Rectal smooth muscle tissue (tissue), 1 donor: ENCODE measurements around the gene SMAD6.
"Not testable (repeated sequence)": the region's sequence is repeated elsewhere in the genome, so short reads cannot be mapped to it uniquely, and the experiment has no call there.

Experiments
- H3K27ac ChIP-seq: one replicate; pipeline ENCODE4 v1.7.0; 2013; ENCODE audit warnings: low read depth, low read length, inconsistent platforms
- H3K27me3 ChIP-seq: one replicate; pipeline ENCODE4 v1.7.0; 2013; ENCODE audit warnings: low read length; ENCODE audit not compliant: control insufficient read depth, insufficient read depth
- H3K36me3 ChIP-seq: one replicate; pipeline ENCODE4 v1.7.0; 2013; ENCODE audit warnings: low read length; ENCODE audit not compliant: control insufficient read depth, insufficient read depth
- H3K4me1 ChIP-seq: one replicate; pipeline ENCODE4 v1.7.0; 2013; ENCODE audit warnings: low read length; ENCODE audit not compliant: control insufficient read depth, insufficient read depth
- H3K4me3 ChIP-seq: one replicate; pipeline ENCODE4 v1.7.0; 2013; ENCODE audit warnings: low read length
- H3K9ac ChIP-seq: one replicate; pipeline ENCODE4 v1.7.0; 2013; ENCODE audit warnings: low read length

The SMAD6 gene

GRCh38 chr15:66822576-66822975, 120.5 kb downstream of the SMAD6 start:
- Histone ChIP-seq H3K27ac (no peak overlapping the region), H3K4me1 (no peaks in the 10 kb centered on the region), H3K27me3 (no peaks in the 10 kb centered on the region), H3K4me3 (no peak overlapping the region), H3K9ac (no peak overlapping the region), H3K36me3 (no peaks in the 10 kb centered on the region)

GRCh38 chr15:66823601-66824000, 121.6 kb downstream of the SMAD6 start:
- no peaks in the 10 kb centered on the region for H3K27me3 ChIP-seq
- no peak overlapping the region for H3K4me3 ChIP-seq
- no peak overlapping the region for H3K9ac ChIP-seq
- H3K4me1 ChIP-seq, result no peaks in the 10 kb centered on the region
- H3K27ac ChIP-seq, result no peak overlapping the region
- no peaks in the 10 kb centered on the region for H3K36me3 ChIP-seq

- no peak overlapping the region for H3K27ac ChIP-seq
- H3K27me3 ChIP-seq, result no peaks in the 10 kb centered on the region
- no peak overlapping the region for H3K4me3 ChIP-seq
- no peak overlapping the region for H3K9ac ChIP-seq
- H3K4me1 ChIP-seq, result no peaks in the 10 kb centered on the region
- H3K36me3 ChIP-seq, result no peaks in the 10 kb centered on the region
Observed at GRCh38 chr15:66824424-66824823, 122.4 kb downstream of the SMAD6 start.

- H3K4me1 ChIP-seq, result no peaks in the 10 kb centered on the region
- no peak overlapping the region for H3K27ac ChIP-seq
- no peak overlapping the region for H3K9ac ChIP-seq
- H3K4me3 ChIP-seq, result no peak overlapping the region
- no peaks in the 10 kb centered on the region for H3K36me3 ChIP-seq
- no peaks in the 10 kb centered on the region for H3K27me3 ChIP-seq
Observed at GRCh38 chr15:66825139-66825538, 123.1 kb downstream of the SMAD6 start.

- Histone ChIP-seq H3K27ac (no peak overlapping the region), H3K27me3 (no peaks in the 10 kb centered on the region), H3K36me3 (no peaks in the 10 kb centered on the region), H3K4me3 (no peak overlapping the region), H3K4me1 (no peaks in the 10 kb centered on the region), H3K9ac (no peak overlapping the region)
Observed at GRCh38 chr15:66825731-66826130, 123.7 kb downstream of the SMAD6 start.

GRCh38 chr15:66826507-66826906, 124.5 kb downstream of the SMAD6 start:
- Histone ChIP-seq H3K27ac (no peak overlapping the region), H3K36me3 (no peaks in the 10 kb centered on the region), H3K4me3 (no peak overlapping the region), H3K9ac (no peak overlapping the region), H3K27me3 (peaks cover 2% of the 10 kb centered on the region), H3K4me1 (no peaks in the 10 kb centered on the region)

- H3K9ac ChIP-seq, result no peak overlapping the region
- H3K27me3 ChIP-seq, result peaks cover 3% of the 10 kb centered on the region
- H3K27ac ChIP-seq, result no peak overlapping the region
- H3K4me1 ChIP-seq, result no peaks in the 10 kb centered on the region
- no peaks in the 10 kb centered on the region for H3K36me3 ChIP-seq
- H3K4me3 ChIP-seq, result no peak overlapping the region
Observed at GRCh38 chr15:66827039-66827697, 125.1 kb downstream of the SMAD6 start.

- no peaks in the 10 kb centered on the region for H3K36me3 ChIP-seq
- no peak overlapping the region for H3K9ac ChIP-seq
- no peaks in the 10 kb centered on the region for H3K4me1 ChIP-seq
Observed at GRCh38 chr15:66827698-66828055, 125.6 kb downstream of the SMAD6 start.

GRCh38 chr15:66828817-66829541, 126.9 kb downstream of the SMAD6 start:
- not testable (repeated sequence) for H3K27ac ChIP-seq, H3K36me3 ChIP-seq

More at GRCh38 chr15:66827698-66828055, 125.6 kb downstream of the SMAD6 start:
- Histone ChIP-seq H3K27me3 (peaks cover 3% of the 10 kb centered on the region), H3K4me3 (no peak overlapping the region), H3K27ac (no peak overlapping the region)

GRCh38 chr15:66829551-66830121, 127.6 kb downstream of the SMAD6 start:
- no peak overlapping the region for H3K9ac ChIP-seq
- H3K27ac ChIP-seq, result no peak overlapping the region
- H3K36me3 ChIP-seq, result no peaks in the 10 kb centered on the region
- peaks cover 3% of the 10 kb centered on the region for H3K27me3 ChIP-seq
- no peak overlapping the region for H3K4me3 ChIP-seq
- H3K4me1 ChIP-seq, result no peaks in the 10 kb centered on the region

More at GRCh38 chr15:66828817-66829541, 126.9 kb downstream of the SMAD6 start:
- H3K27me3 ChIP-seq, H3K9ac ChIP-seq, H3K4me1 ChIP-seq, H3K4me3 ChIP-seq: not testable (repeated sequence)

- Histone ChIP-seq H3K4me3 (no peak overlapping the region), H3K9ac (no peak overlapping the region), H3K36me3 (no peaks in the 10 kb centered on the region), H3K27ac (no peak overlapping the region), H3K4me1 (no peaks in the 10 kb centered on the region), H3K27me3 (peaks cover 3% of the 10 kb centered on the region)
Observed at GRCh38 chr15:66830358-66830757, 128.3 kb downstream of the SMAD6 start.

- Histone ChIP-seq H3K27ac (no peak overlapping the region), H3K4me3 (no peak overlapping the region), H3K4me1 (no peaks in the 10 kb centered on the region), H3K9ac (no peak overlapping the region), H3K27me3 (peaks cover 3% of the 10 kb centered on the region), H3K36me3 (no peaks in the 10 kb centered on the region)
Observed at GRCh38 chr15:66830823-66831222, 128.8 kb downstream of the SMAD6 start.

GRCh38 chr15:66831289-66831688, 129.3 kb downstream of the SMAD6 start:
- peaks cover 3% of the 10 kb centered on the region for H3K27me3 ChIP-seq
- no peak overlapping the region for H3K27ac ChIP-seq
- no peak overlapping the region for H3K4me3 ChIP-seq
- no peaks in the 10 kb centered on the region for H3K4me1 ChIP-seq
- no peaks in the 10 kb centered on the region for H3K36me3 ChIP-seq
- H3K9ac ChIP-seq, result no peak overlapping the region
